HepG2 (cell line): ENCODE results near the gene GPR176. TPM values are rescaled to one million over a fixed set of nuclear protein-coding genes. Genes with fewer than 3 reads are reported as not detected.

ENCODE experiments used
- polyA plus RNA-seq, 8 experiments: library from polyadenylated mRNA; depleted of rRNA in 3 of 8; stranded (reverse) in 7 of 8; unstranded in 1 of 8; fragments of >200 nt; fragmentation: Illumina TruSeq in 4 of 8; extraction: Trizol in 4 of 8; gene quantifications; 2 replicates each; pipeline versions ENCODE4 v1.2.1 to v1.2.3, GENCODE V29; 2011 to 2016; ENCODE audit warnings: low read depth in 4 of 8, missing spikeins in 1 of 8, mixed read lengths in 1 of 8; ENCODE audit not compliant: insufficient read depth in 1 of 8
- small RNA-seq, 3 experiments: library from RNA; depleted of rRNA; stranded (forward); fragments of <200 nt; gene quantifications; one replicate each; pipeline ENCODE3, GENCODE V24; 2012; ENCODE audit warnings: low read depth in 2 of 3, low replicate concordance in 1 of 3; ENCODE audit not compliant: insufficient read length in 3 of 3, insufficient read depth in 2 of 3
- total RNA-seq, 5 experiments: library from RNA; depleted of rRNA; stranded (reverse); fragments of >200 nt; fragmentation: Illumina TruSeq; extraction: Trizol; gene quantifications; 2 replicates each; pipeline ENCODE4 v1.2.3, GENCODE V29; 2016; ENCODE audit warnings: low read depth in 1 of 5

GPR176 gene
- total and polyA plus RNA-seq, 2 of the 13 experiments (the other 11 are each of a cell fraction or from before 2014, with no cell fraction given): 0.11 to 0.20 TPM

Small RNA genes within 50 kb of the gene (small RNA-seq; reads per million reads assigned to genes)
- gene RF00019: 0 reads per million in 3 experiments

Other genes starting within 250 kb of the GPR176 start
- gene FSIP1, start 137.4 kb downstream of the GPR176 start, total RNA-seq (2016; rRNA removed; fragmentation: Illumina TruSeq; extraction: Trizol): 0.11 and 0.18 TPM in 2 replicates
- gene FSIP1, start 137.4 kb downstream of the GPR176 start, polyA plus RNA-seq (2011; rRNA removed): not detected in 2 replicates
- gene EIF2AK4, start 13.8 kb upstream of the GPR176 start, total RNA-seq (2016; rRNA removed; fragmentation: Illumina TruSeq; extraction: Trizol): 58.9 and 87.3 TPM in 2 replicates
- 52.0 and 62.3 TPM in 2 replicates for gene EIF2AK4, start 13.8 kb upstream of the GPR176 start, polyA plus RNA-seq (2011; rRNA removed)
- 208 and 346 TPM in 2 replicates for gene SRP14, start 118.9 kb upstream of the GPR176 start, total RNA-seq (2016; rRNA removed; fragmentation: Illumina TruSeq; extraction: Trizol)
- gene SRP14, start 118.9 kb upstream of the GPR176 start, polyA plus RNA-seq (2011; rRNA removed): 257 and 356 TPM in 2 replicates
- gene BMF, start 188.6 kb upstream of the GPR176 start, total RNA-seq (2016; rRNA removed; fragmentation: Illumina TruSeq; extraction: Trizol): 5.4 and 8.7 TPM in 2 replicates
- 15.9 and 32.7 TPM in 2 replicates for gene BMF, start 188.6 kb upstream of the GPR176 start, polyA plus RNA-seq (2011; rRNA removed)
- 63.5 and 71.9 TPM in 2 replicates for gene BUB1B, start 240.8 kb upstream of the GPR176 start, total RNA-seq (2016; rRNA removed; fragmentation: Illumina TruSeq; extraction: Trizol)
- gene BUB1B, start 240.8 kb upstream of the GPR176 start, polyA plus RNA-seq (2011; rRNA removed): 16.0 and 26.2 TPM in 2 replicates